ENCODE measurements around the gene NUP98. TPM values are rescaled to one million over a fixed set of nuclear protein-coding genes. Genes with fewer than 3 reads are reported as not detected.

NUP98 gene
- total and polyA plus RNA-seq, 2 donors (not counting 3 experiments of a cell fraction or from before 2014, with no cell fraction given) = 92.7 to 169 TPM

DNA sequence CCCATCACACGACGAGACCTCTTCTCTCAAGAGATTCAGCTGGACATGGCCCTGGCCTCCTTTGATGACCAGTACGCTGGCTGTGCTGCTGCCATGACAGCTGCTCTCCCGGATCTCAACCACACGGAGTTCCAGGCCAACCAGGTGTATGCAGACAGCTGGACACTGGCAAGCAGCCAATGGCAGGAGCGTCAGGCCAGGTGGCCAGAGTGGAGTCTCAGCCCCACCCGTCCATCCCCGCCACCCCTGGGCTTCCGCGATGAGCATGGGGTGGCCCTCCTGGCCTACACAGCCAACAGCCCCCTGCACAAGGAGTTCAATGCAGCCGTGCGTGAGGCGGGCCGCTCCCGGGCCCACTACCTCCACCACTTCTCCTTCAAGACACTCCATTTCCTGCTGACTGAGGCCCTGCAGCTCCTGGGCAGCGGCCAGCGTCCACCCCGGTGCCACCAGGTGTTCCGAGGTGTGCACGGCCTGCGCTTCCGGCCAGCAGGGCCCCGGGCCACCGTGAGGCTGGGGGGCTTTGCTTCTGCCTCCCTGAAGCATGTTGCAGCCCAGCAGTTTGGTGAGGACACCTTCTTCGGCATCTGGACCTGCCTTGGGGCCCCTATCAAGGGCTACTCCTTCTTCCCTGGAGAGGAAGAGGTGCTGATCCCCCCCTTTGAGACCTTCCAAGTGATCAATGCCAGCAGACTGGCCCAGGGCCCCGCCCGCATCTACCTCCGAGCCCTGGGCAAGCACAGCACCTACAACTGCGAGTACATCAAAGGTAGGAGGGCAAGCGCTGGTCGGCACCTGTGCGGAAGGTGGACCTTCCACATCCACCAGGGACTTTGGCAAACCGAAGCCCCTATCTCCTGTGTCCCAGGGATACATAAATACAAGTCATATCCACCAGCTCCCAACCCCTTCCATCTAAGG lies 137.5 kb downstream of the NUP98 start:
- DNase-seq (ENCODE audit: low read depth, low spot score) (no peak), FAIRE-seq (no peak)
- POLR2A ChIA-PET = no interaction called here
- TF ChIP-seq JUN (IDR thresholded peaks at IDR 0.05; ENCODE audit: borderline replicate concordance, insufficient read depth, insufficient read length, low read depth) = no peak
- no peak for TF ChIP-seq EZH2 (IDR thresholded peaks at IDR 0.05; ENCODE audit: borderline replicate concordance, low read depth, low read length, severe bottlenecking)
- no peak for TF ChIP-seq FOS (IDR thresholded peaks at IDR 0.05; ENCODE audit: borderline replicate concordance, insufficient read depth, low read length)
- TF ChIP-seq MYC (IDR thresholded peaks at IDR 0.05; ENCODE audit: low read depth, low read length) = no peak
- TF ChIP-seq, protein P1, sequence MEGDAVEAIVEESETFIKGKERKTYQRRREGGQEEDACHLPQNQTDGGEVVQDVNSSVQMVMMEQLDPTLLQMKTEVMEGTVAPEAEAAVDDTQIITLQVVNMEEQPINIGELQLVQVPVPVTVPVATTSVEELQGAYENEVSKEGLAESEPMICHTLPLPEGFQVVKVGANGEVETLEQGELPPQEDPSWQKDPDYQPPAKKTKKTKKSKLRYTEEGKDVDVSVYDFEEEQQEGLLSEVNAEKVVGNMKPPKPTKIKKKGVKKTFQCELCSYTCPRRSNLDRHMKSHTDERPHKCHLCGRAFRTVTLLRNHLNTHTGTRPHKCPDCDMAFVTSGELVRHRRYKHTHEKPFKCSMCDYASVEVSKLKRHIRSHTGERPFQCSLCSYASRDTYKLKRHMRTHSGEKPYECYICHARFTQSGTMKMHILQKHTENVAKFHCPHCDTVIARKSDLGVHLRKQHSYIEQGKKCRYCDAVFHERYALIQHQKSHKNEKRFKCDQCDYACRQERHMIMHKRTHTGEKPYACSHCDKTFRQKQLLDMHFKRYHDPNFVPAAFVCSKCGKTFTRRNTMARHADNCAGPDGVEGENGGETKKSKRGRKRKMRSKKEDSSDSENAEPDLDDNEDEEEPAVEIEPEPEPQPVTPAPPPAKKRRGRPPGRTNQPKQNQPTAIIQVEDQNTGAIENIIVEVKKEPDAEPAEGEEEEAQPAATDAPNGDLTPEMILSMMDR (IDR thresholded peaks at IDR 0.05; ENCODE audit: extremely low read depth in 1 of 2, insufficient read depth in 1 of 2, low read depth in 1 of 2, low read length in 2 of 2) = no peak
- TF ChIP-seq, protein P2, sequence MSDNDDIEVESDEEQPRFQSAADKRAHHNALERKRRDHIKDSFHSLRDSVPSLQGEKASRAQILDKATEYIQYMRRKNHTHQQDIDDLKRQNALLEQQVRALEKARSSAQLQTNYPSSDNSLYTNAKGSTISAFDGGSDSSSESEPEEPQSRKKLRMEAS (IDR thresholded peaks at IDR 0.05; ENCODE audit: insufficient read depth, insufficient read length) = no peak
- no peak for TF ChIP-seq GATA2 (IDR thresholded peaks at IDR 0.05; ENCODE audit: insufficient read depth, insufficient read length, low read depth, low read length)
- no peak for TF ChIP-seq POLR2AphosphoS5 (IDR thresholded peaks at IDR 0.05; ENCODE audit: insufficient read depth, low read depth, low read length)
- no peak for TF ChIP-seq POLR2A (IDR thresholded peaks at IDR 0.05; ENCODE audit: low read depth, low read length)
- Histone ChIP-seq H3K27me3 (ENCODE audit: control insufficient read depth in 2 of 2, insufficient read depth in 2 of 2, low read length in 2 of 2) (peaks cover 5% of the 10 kb centered on the region in 2 experiments), H3K9me3 (replicated peaks; ENCODE audit: control insufficient read depth, insufficient read depth, low read length) (no peaks in the 10 kb centered on the region), H3K9ac (replicated peaks; ENCODE audit: extremely low read depth, insufficient read depth, low read length) (no peak overlapping the region), H3K36me3 (ENCODE audit: control insufficient read depth in 2 of 2, extremely low read depth in 1 of 2, insufficient read depth in 2 of 2, low read length in 2 of 2) (no peaks in the 10 kb centered on the region), H3K4me3 (replicated peaks in 1 of 3; ENCODE audit: insufficient read depth in 1 of 3, low read depth in 1 of 3, low read length in 3 of 3) (no peak overlapping the region), H3K4me1 (ENCODE audit: control insufficient read depth, extremely low read depth, insufficient read depth, low read length) (no peaks in the 10 kb centered on the region), H3K27ac (ENCODE audit: insufficient read depth, low read depth, low read length) (no peak overlapping the region), H3K4me2 (ENCODE audit: insufficient read depth, low read length) (no peak overlapping the region), H4K20me1 (replicated peaks; ENCODE audit: control insufficient read depth, extremely low read depth, insufficient read depth, low read length) (no peaks in the 10 kb centered on the region), H3K9me1 (replicated peaks; ENCODE audit: control insufficient read depth, extremely low read depth, insufficient read depth, low read length) (no peaks in the 10 kb centered on the region), H3K79me2 (ENCODE audit: control insufficient read depth, insufficient read depth, low read length) (no peaks in the 10 kb centered on the region), H2AFZ (ENCODE audit: low read depth, low read length) (no peak overlapping the region)
- intact Hi-C loops (cut with micrococcal nuclease) = no loop called here
- dilution Hi-C loops (cut with MboI; ENCODE audit: extremely low pct_ligation_motif_present, low sequenced_read_pairs) = no loop called here
- CTCF ChIA-PET = no interaction called here
- BruUV-seq (replicated peaks) = no TSS peak

All from endothelial cell of umbilical vein (primary cell).